ENCODE measurements around the gene NPFF. TPM values are rescaled to one million over a fixed set of nuclear protein-coding genes. Genes with fewer than 3 reads are reported as not detected.
A peak's percentile ranks its signal among the peaks of the same experiment; 100 is the strongest.
"Not testable (repeated sequence)": the region's sequence is repeated elsewhere in the genome, so short reads cannot be mapped to it uniquely, and the experiment has no call there.

The NPFF gene
- total and polyA plus RNA-seq, 11 donors: not detected

- intact Hi-C loops (cut with DNase I): no loop called here
- Histone ChIP-seq H3K36me3 (peaks cover 0 to 99% (median 90%) of the 10 kb centered on the region in 9 donors), H3K9me3 (no peaks in the 10 kb centered on the region), H3K27me3 (no peaks in the 10 kb centered on the region), H3K4me3 (no peak overlapping the region), H3K27ac (peak overlapping the region in 2 of 12 donors; percentile 0 to 31), H3K4me1 (peaks cover 0 to 31% (median 11%) of the 10 kb centered on the region in 12 donors)
- DNase-seq (no peak), ATAC-seq (peak in 2 of 4 donors; percentile 3 to 12)
- WGBS, 4 donors: 61 to 75% (median 70%) methylated on average over 9 of the region's 9 CpGs
- TF ChIP-seq CTCF (IDR thresholded peaks at IDR 0.05) (no peak), POLR2A (IDR thresholded peaks at IDR 0.05) (no peak)
Observed at GRCh38 chr12:53483225-53483978, 23.9 kb downstream of the NPFF start.

GRCh38 chr12:53482626-53483168 is 24.6 kb downstream of the NPFF start:
- no peaks in the 10 kb centered on the region for H3K9me3 ChIP-seq
- peak in 3 of 4 donors; percentile 14 to 24 (median 18) for ATAC-seq
- TF ChIP-seq POLR2A (IDR thresholded peaks at IDR 0.05): no peak
- no peak for TF ChIP-seq CTCF (IDR thresholded peaks at IDR 0.05)
- intact Hi-C loops (cut with DNase I): no loop called here
- peak overlapping the region in 3 of 12 donors; percentile 0 to 42 (median 31) for H3K27ac ChIP-seq
- no peak for DNase-seq
- H3K27me3 ChIP-seq: no peaks in the 10 kb centered on the region
- 64 to 92% (median 75%) methylated on average over 11 to 18 of the region's 18 CpGs for WGBS, 4 donors
- peaks cover 0 to 38% (median 15%) of the 10 kb centered on the region in 12 donors for H3K4me1 ChIP-seq
- no peak overlapping the region for H3K4me3 ChIP-seq
- peaks cover 0 to 99% (median 94%) of the 10 kb centered on the region in 9 donors for H3K36me3 ChIP-seq

GRCh38 chr12:53481939-53482586 is 25.2 kb downstream of the NPFF start:
- peak in 1 of 4 donors; percentile 2 for ATAC-seq
- TF ChIP-seq CTCF (IDR thresholded peaks at IDR 0.05) (no peak), POLR2A (IDR thresholded peaks at IDR 0.05) (no peak)

DNA sequence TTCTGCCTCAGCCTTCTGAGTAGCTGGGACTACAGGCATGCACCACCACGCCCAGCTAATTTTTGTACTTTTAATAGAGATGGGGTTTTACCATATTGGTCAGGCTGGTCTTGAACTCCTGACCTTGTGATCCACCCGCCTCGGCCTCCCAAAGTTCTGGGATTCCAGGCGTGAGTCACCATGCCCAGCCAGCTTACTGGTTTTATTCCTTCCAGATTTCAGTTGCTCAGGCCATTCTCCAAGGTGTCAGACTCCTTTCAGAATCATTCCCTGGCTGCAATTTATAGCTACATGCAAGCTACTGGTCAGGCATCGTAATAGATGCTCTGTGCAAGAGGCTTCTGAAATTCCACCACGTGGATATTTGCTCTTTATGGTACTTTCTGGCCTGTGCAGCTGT is 25.8 kb downstream of the NPFF start:
- 62 to 76% (median 71%) methylated on average over 6 of the region's 6 CpGs for WGBS, 4 donors
- intact Hi-C loops (cut with DNase I): not testable (repeated sequence)

More at GRCh38 chr12:53481939-53482586, 25.2 kb downstream of the NPFF start:
- WGBS, 4 donors: 66 to 73% (median 71%) methylated on average over 9 of the region's 9 CpGs
- H3K4me3 ChIP-seq: no peak overlapping the region
- no peak for DNase-seq
- H3K4me1 ChIP-seq: peaks cover 0 to 43% (median 15%) of the 10 kb centered on the region in 12 donors
- peaks cover 0 to 100% (median 95%) of the 10 kb centered on the region in 9 donors for H3K36me3 ChIP-seq
- peak overlapping the region in 1 of 12 donors; percentile 31 for H3K27ac ChIP-seq
- no peaks in the 10 kb centered on the region for H3K27me3 ChIP-seq
- no peaks in the 10 kb centered on the region for H3K9me3 ChIP-seq
- intact Hi-C loops (cut with DNase I): no loop called here

More for the DNA sequence above, 25.8 kb downstream of the NPFF start:
- H3K9me3 ChIP-seq, ATAC-seq, H3K27me3 ChIP-seq, H3K4me3 ChIP-seq, DNase-seq: not testable (repeated sequence)
- H3K36me3 ChIP-seq: peaks cover 0 to 100% (median 99%) of the 10 kb centered on the region in 9 donors
- peaks cover 0 to 48% (median 16%) of the 10 kb centered on the region in 12 donors for H3K4me1 ChIP-seq
- peak overlapping the region in 1 of 12 donors; percentile 13 for H3K27ac ChIP-seq
